ENCODE measurements around the gene PLD6.

DNA sequence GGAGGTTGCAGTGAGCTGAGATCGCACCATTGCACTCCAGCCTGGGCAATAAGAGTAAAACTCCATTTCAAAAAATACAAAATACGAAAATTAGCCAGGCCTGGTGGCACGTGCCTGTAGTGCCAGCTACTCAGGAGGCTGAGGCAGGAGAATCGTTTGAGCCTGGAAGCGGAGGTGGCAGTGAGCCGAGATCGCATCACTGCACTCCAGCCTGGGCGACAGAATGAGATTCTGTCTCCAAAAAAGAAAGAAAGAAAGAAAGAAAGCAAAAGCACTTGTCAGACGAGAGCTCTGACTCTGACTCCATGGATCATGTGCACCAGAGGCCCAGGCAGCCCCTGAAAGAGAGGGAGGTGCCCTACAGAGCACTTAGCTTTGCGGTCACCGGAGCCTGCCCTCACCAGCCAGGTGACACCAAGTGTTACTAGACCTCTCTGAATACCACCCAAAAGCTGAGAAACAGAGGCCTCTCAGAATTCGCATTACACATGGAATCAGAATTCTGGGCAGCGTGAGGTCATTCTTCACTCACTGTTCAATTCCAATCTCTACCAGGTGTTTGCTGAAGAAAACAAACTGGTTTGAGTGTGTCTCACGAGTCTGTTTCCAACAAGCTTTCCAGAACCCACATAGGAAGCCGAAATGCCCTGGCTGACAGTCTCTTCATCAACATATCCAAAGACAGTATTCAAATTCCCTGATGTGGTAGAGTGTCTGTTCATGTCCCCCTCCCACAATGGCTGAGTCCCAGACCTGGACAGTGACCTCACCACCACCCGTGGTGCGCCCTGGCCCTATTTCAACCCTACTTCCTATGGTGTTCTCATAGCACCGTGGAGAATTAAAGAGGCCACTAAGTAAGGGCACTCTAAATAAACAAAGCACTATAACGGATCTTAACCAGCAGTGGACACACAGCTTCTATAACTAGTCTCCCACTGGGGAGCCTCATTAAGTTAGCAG, 29.4 kb upstream of the PLD6 start:
- TF ChIP-seq CTCF (IDR thresholded peaks at IDR 0.05) (no peak), POLR2A (IDR thresholded peaks at IDR 0.05) (no peak)

Data from Peyer's patch (tissue), 4 donors.